Measurements from ENCODE around the gene HOXB2.

GRCh38 chr17:48514477-48514876, 30.4 kb downstream of the HOXB2 start:
- TF ChIP-seq POLR2A (IDR thresholded peaks at IDR 0.05) = no peak
- no peak for TF ChIP-seq CTCF (IDR thresholded peaks at IDR 0.05)

All from right lobe of liver (tissue), 4 donors.